Right renal pelvis (tissue), 4 donors: ENCODE data around the gene RXFP3. TPM values are rescaled to one million over a fixed set of nuclear protein-coding genes. Genes with fewer than 3 reads are reported as not detected.
"Not testable (repeated sequence)": the region's sequence is repeated elsewhere in the genome, so short reads cannot be mapped to it uniquely, and the experiment has no call there.

Experiments used
- DNase-seq, 4 donors: peaks; one replicate each; pipeline ENCODE4 v3.0.0-alpha.2; 2013; ENCODE audit warnings: low read depth in 4 of 4, low spot score in 3 of 4, missing footprints in 1 of 4
- polyA plus RNA-seq, 4 donors: library from polyadenylated mRNA; unstranded; fragments of 120-200 nt; gene quantifications; one replicate each; pipeline ENCODE4 v1.2.1, GENCODE V29; 2013; ENCODE audit not compliant: insufficient read length in 4 of 4

RXFP3 gene
- polyA plus RNA-seq, 4 donors = 0.08 to 0.27 TPM; not detected in 2

GRCh38 chr5:33933723-33934169 lies 2.4 kb upstream of the RXFP3 start:
- DNase-seq = no peak

GRCh38 chr5:33934176-33934575 lies 2.0 kb upstream of the RXFP3 start:
- no peak for DNase-seq

- peak; percentile 49 to 68 (median 60) for DNase-seq
These were observed 194 bp upstream of the RXFP3 start for GRCh38 chr5:33936004-33936380.

- no peak for DNase-seq
These were observed 976 bp downstream of the RXFP3 start for GRCh38 chr5:33937017-33937706.

- no peak for DNase-seq
These were observed 1.7 kb downstream of the RXFP3 start for GRCh38 chr5:33937707-33938506.

- no peak for DNase-seq
These were observed 2.3 kb downstream of the RXFP3 start for GRCh38 chr5:33938507-33938796.

- DNase-seq = no peak
These were observed 2.7 kb downstream of the RXFP3 start for GRCh38 chr5:33938881-33939280.

- DNase-seq = no peak
These were observed 3.5 kb downstream of the RXFP3 start for GRCh38 chr5:33939556-33940262.

- DNase-seq = no peak
These were observed 4.9 kb downstream of the RXFP3 start for GRCh38 chr5:33941090-33941489.

GRCh38 chr5:33944543-33945132 lies 8.5 kb downstream of the RXFP3 start:
- no peak for DNase-seq

GRCh38 chr5:33952175-33952574 lies 16.0 kb downstream of the RXFP3 start:
- DNase-seq = not testable (repeated sequence)

GRCh38 chr5:33957577-33958150 lies 21.5 kb downstream of the RXFP3 start:
- no peak for DNase-seq

- DNase-seq = no peak
These were observed 22.0 kb downstream of the RXFP3 start for GRCh38 chr5:33958176-33958575.

- no peak for DNase-seq
These were observed 28.0 kb downstream of the RXFP3 start for GRCh38 chr5:33964132-33964700.

- no peak for DNase-seq
These were observed 30.6 kb downstream of the RXFP3 start for GRCh38 chr5:33966805-33967204.

GRCh38 chr5:33968211-33969005 lies 32.2 kb downstream of the RXFP3 start:
- no peak for DNase-seq

- peak in 2 of 4 donors; percentile 29 to 33 for DNase-seq
These were observed 33.6 kb downstream of the RXFP3 start for GRCh38 chr5:33969572-33970452.

GRCh38 chr5:33973271-33973670 lies 37.1 kb downstream of the RXFP3 start:
- DNase-seq = no peak

- no peak for DNase-seq
These were observed 39.7 kb downstream of the RXFP3 start for GRCh38 chr5:33975852-33976251.
